K562 (cell line): ENCODE measurements around the gene RSPH9. TPM values are rescaled to one million over a fixed set of nuclear protein-coding genes. Genes with fewer than 3 reads are reported as not detected.
A peak's percentile ranks its signal among the peaks of the same experiment; 100 is the strongest.

Experiments used
- BRD9 ChIP-seq: fragments of 450-650 bp; IDR thresholded peaks from 2 replicates; pipeline ENCODE4 v1.6.1; 2018; ENCODE audit warnings: low read depth; ENCODE audit not compliant: partially characterized antibody
- CBX1 ChIP-seq: sonication (generic); IDR thresholded peaks from 2 replicates; pipeline ENCODE4 v1.6.1; 2016; ENCODE audit warnings: antibody characterized with exemption, low read depth, mild to moderate bottlenecking
- GABPB2 ChIP-seq: fragments of 250-450 bp; sonication (Bioruptor Pico); conservative IDR thresholded peaks from 2 replicates; pipeline ENCODE4 v1.5.1; 2021; ENCODE audit warnings: mild to moderate bottlenecking
- HMGN3 ChIP-seq: IDR thresholded peaks from 2 replicates; pipeline ENCODE4 v1.6.1; 2011; ENCODE audit warnings: borderline replicate concordance, low read depth, mild to moderate bottlenecking, mixed read lengths, low read length; ENCODE audit not compliant: insufficient read length; ENCODE audit errors: extremely low read depth
- MCM7 ChIP-seq, 2 experiments: fragments of 450-650 bp; IDR thresholded peaks; 2 replicates each; pipeline ENCODE4 v1.6.1; 2016 to 2018
- MTA2 ChIP-seq: fragments of 450-650 bp; IDR thresholded peaks from 2 replicates; pipeline ENCODE4 v1.6.1; 2016; ENCODE audit warnings: low read depth
- NRF1 ChIP-seq, 2 experiments: fragments of 450-650 bp; IDR thresholded peaks in 1 of 2; conservative IDR thresholded peaks in 1 of 2; 2 replicates each; pipeline ENCODE4 v1.6.1; 2014; ENCODE audit warnings: mild to moderate bottlenecking in 2 of 2
- SETDB1 ChIP-seq: IDR thresholded peaks from one replicate; pipeline ENCODE4 v1.6.1; 2012; ENCODE audit warnings: low read length, control low read depth, inconsistent platforms
- SMARCA5 ChIP-seq: fragments of 450-650 bp; IDR thresholded peaks from 2 replicates; pipeline ENCODE4 v1.6.1; 2016
- TFAM ChIP-seq: fragments of 250-450 bp; sonication (Bioruptor Pico); conservative IDR thresholded peaks from 2 replicates; pipeline ENCODE4 v1.5.0; 2021; ENCODE audit warnings: mild to moderate bottlenecking, moderate library complexity
- XRCC3 ChIP-seq: fragments of 450-650 bp; IDR thresholded peaks from 2 replicates; pipeline ENCODE4 v1.6.1; 2017; ENCODE audit warnings: mild to moderate bottlenecking, moderate library complexity
- ZNF224 ChIP-seq: sonication (generic); formaldehyde crosslinking; IDR thresholded peaks from 2 replicates; pipeline ENCODE4 v1.8.0; 2022; ENCODE audit warnings: mild to moderate bottlenecking, missing genetic modification reagents
- ZNF3 ChIP-seq: fragments of 250-450 bp; sonication (Bioruptor Pico); IDR thresholded peaks from 2 replicates; pipeline ENCODE4 v1.5.0; 2021; ENCODE audit warnings: mild to moderate bottlenecking, moderate library complexity
- ZNF717 ChIP-seq: fragments of 250-450 bp; sonication (Bioruptor Pico); IDR thresholded peaks from 2 replicates; pipeline ENCODE4 v1.5.0; 2021
- ZNF76 ChIP-seq: fragments of 250-450 bp; sonication (Bioruptor Pico); IDR thresholded peaks from 2 replicates; pipeline ENCODE4 v1.4.0; 2020; ENCODE audit warnings: mild to moderate bottlenecking, moderate library complexity, borderline replicate concordance
- ZNF785 ChIP-seq: fragments of 250-450 bp; sonication (Bioruptor Pico); IDR thresholded peaks from 2 replicates; pipeline ENCODE4 v1.4.0; 2020; ENCODE audit warnings: mild to moderate bottlenecking
- polyA plus RNA-seq, 8 experiments: library from polyadenylated mRNA; depleted of rRNA in 4 of 8; stranded (reverse) in 5 of 8; unstranded in 3 of 8; fragments of >200 nt; fragmentation: Nextera tagmentation in 2 of 8; fragmentation: Illumina TruSeq in 1 of 8; extraction: Ambion mirVana in 2 of 8; extraction: Trizol in 1 of 8; gene quantifications; 2 replicates each; pipeline versions ENCODE4 v1.2.1 to v1.2.3, GENCODE V29; 2011 to 2014; ENCODE audit warnings: inconsistent platforms in 1 of 8, missing spikeins in 1 of 8
- total RNA-seq, 7 experiments: library from RNA; depleted of rRNA in 6 of 7; stranded (reverse); fragments of >200 nt in 6 of 7; fragmentation: Illumina TruSeq in 2 of 7; extraction: Trizol in 2 of 7; gene quantifications; 2 replicates each; pipeline versions ENCODE4 v1.2.1 to v1.2.3, GENCODE V29; 2011 to 2021; ENCODE audit warnings: low replicate concordance in 1 of 7
- TF ChIP-seq, protein P1 (sequence below): fragments of 450-650 bp; IDR thresholded peaks from 2 replicates; pipeline ENCODE4 v1.6.1; 2016; ENCODE audit warnings: mild to moderate bottlenecking
- TF ChIP-seq, protein P2 (sequence below): sonication (generic); formaldehyde crosslinking; IDR thresholded peaks from 2 replicates; pipeline ENCODE4 v1.8.0; 2023; ENCODE audit warnings: mild to moderate bottlenecking, missing genetic modification reagents
- TF ChIP-seq, protein P3 (sequence below): IDR thresholded peaks from 2 replicates; pipeline ENCODE4 v1.6.1; 2016; ENCODE audit warnings: missing genetic modification characterization, missing compliant biosample characterization
- TF ChIP-seq, protein P4 (sequence below), 3 experiments: IDR thresholded peaks in 2 of 3; conservative IDR thresholded peaks in 1 of 3; 2 replicates each; pipeline ENCODE4 v1.5.1; 2011 to 2012; ENCODE audit warnings: low read length in 3 of 3, mild to moderate bottlenecking in 3 of 3, control low read depth in 2 of 3, improper control_type of control experiment in 1 of 3, inconsistent platforms in 1 of 3, low read depth in 1 of 3, mixed read lengths in 1 of 3, moderate library complexity in 1 of 3; ENCODE audit not compliant: insufficient read depth in 2 of 3
- TF ChIP-seq, protein P5 (sequence below): fragments of 250-450 bp; sonication (Bioruptor Pico); IDR thresholded peaks from 2 replicates; pipeline ENCODE4 v1.9.0; 2021; ENCODE audit warnings: mild to moderate bottlenecking, inconsistent platforms

Gene RSPH9
- total and polyA plus RNA-seq, 9 of the 15 experiments (the other 6 are each of a cell fraction or from before 2014, with no cell fraction given), result 0.05 to 0.60 (median 0.39) TPM; not detected in 6

DNA sequence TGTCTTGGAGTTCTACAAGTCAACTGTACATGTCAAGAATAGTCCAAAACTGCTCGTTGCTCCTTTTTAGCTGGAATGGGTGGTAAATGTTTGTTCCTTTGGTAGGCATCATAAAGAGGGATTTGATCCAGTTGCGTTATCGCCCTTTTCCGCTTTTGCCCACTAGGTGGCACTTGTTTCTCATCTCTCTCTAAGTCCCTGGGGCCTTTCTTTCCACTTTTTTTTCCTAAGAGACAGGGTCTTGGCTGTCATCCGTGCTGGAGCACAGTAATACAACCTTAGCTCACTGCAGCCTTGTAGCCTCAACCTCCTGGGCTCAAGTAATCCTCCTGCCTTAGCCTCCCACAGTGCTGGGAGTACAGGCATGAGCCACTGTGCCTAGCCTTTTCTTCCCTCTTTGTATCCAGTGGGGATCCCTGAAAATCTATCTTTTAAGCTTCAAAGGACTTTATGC is 36.5 kb upstream of the RSPH9 start (continued):
- TF ChIP-seq, protein P1, sequence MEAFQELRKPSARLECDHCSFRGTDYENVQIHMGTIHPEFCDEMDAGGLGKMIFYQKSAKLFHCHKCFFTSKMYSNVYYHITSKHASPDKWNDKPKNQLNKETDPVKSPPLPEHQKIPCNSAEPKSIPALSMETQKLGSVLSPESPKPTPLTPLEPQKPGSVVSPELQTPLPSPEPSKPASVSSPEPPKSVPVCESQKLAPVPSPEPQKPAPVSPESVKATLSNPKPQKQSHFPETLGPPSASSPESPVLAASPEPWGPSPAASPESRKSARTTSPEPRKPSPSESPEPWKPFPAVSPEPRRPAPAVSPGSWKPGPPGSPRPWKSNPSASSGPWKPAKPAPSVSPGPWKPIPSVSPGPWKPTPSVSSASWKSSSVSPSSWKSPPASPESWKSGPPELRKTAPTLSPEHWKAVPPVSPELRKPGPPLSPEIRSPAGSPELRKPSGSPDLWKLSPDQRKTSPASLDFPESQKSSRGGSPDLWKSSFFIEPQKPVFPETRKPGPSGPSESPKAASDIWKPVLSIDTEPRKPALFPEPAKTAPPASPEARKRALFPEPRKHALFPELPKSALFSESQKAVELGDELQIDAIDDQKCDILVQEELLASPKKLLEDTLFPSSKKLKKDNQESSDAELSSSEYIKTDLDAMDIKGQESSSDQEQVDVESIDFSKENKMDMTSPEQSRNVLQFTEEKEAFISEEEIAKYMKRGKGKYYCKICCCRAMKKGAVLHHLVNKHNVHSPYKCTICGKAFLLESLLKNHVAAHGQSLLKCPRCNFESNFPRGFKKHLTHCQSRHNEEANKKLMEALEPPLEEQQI, result 0 out of 2 replicates have a peak, but pooled peaks have one; percentile 16
- TF ChIP-seq SETDB1 (no peak), BRD9 (peak; percentile 81), ZNF3 (CRISPR knock-in tag) (no peak), TFAM (no peak), GABPB2 (CRISPR knock-in tag) (no peak), CBX1 (no peak), NRF1 (conservative IDR thresholded peaks at IDR 0.05 in 1 of 2, IDR thresholded peaks at IDR 0.05 in 1 of 2) (no peak; a peak in 1 of 4 replicates), ZNF717 (CRISPR knock-in tag) (no peak), ZNF785 (CRISPR knock-in tag) (no peak), ZNF76 (CRISPR knock-in tag) (no peak), XRCC3 (no peak), MTA2 (no peak), MCM7 (IDR thresholded peaks at IDR 0.05) (no peak), HMGN3 (no peak), SMARCA5 (0 out of 2 replicates have a peak, but pooled peaks have one; percentile 56), ZNF224 (no peak)
- TF ChIP-seq, protein P2, sequence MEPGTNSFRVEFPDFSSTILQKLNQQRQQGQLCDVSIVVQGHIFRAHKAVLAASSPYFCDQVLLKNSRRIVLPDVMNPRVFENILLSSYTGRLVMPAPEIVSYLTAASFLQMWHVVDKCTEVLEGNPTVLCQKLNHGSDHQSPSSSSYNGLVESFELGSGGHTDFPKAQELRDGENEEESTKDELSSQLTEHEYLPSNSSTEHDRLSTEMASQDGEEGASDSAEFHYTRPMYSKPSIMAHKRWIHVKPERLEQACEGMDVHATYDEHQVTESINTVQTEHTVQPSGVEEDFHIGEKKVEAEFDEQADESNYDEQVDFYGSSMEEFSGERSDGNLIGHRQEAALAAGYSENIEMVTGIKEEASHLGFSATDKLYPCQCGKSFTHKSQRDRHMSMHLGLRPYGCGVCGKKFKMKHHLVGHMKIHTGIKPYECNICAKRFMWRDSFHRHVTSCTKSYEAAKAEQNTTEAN (CRISPR knock-in tag), result no peak
- TF ChIP-seq, protein P3, sequence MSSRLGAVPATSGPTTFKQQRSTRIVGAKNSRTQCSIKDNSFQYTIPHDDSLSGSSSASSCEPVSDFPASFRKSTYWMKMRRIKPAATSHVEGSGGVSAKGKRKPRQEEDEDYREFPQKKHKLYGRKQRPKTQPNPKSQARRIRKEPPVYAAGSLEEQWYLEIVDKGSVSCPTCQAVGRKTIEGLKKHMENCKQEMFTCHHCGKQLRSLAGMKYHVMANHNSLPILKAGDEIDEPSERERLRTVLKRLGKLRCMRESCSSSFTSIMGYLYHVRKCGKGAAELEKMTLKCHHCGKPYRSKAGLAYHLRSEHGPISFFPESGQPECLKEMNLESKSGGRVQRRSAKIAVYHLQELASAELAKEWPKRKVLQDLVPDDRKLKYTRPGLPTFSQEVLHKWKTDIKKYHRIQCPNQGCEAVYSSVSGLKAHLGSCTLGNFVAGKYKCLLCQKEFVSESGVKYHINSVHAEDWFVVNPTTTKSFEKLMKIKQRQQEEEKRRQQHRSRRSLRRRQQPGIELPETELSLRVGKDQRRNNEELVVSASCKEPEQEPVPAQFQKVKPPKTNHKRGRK (tag), result no peak
- TF ChIP-seq, protein P4, sequence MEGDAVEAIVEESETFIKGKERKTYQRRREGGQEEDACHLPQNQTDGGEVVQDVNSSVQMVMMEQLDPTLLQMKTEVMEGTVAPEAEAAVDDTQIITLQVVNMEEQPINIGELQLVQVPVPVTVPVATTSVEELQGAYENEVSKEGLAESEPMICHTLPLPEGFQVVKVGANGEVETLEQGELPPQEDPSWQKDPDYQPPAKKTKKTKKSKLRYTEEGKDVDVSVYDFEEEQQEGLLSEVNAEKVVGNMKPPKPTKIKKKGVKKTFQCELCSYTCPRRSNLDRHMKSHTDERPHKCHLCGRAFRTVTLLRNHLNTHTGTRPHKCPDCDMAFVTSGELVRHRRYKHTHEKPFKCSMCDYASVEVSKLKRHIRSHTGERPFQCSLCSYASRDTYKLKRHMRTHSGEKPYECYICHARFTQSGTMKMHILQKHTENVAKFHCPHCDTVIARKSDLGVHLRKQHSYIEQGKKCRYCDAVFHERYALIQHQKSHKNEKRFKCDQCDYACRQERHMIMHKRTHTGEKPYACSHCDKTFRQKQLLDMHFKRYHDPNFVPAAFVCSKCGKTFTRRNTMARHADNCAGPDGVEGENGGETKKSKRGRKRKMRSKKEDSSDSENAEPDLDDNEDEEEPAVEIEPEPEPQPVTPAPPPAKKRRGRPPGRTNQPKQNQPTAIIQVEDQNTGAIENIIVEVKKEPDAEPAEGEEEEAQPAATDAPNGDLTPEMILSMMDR (IDR thresholded peaks at IDR 0.05 in 2 of 3, conservative IDR thresholded peaks at IDR 0.05 in 1 of 3; ENCODE audit: insufficient read depth in 2 of 3, low read depth in 1 of 3, low read length in 3 of 3), result peak; percentile 73 to 90 (median 87)
- TF ChIP-seq, protein P5, sequence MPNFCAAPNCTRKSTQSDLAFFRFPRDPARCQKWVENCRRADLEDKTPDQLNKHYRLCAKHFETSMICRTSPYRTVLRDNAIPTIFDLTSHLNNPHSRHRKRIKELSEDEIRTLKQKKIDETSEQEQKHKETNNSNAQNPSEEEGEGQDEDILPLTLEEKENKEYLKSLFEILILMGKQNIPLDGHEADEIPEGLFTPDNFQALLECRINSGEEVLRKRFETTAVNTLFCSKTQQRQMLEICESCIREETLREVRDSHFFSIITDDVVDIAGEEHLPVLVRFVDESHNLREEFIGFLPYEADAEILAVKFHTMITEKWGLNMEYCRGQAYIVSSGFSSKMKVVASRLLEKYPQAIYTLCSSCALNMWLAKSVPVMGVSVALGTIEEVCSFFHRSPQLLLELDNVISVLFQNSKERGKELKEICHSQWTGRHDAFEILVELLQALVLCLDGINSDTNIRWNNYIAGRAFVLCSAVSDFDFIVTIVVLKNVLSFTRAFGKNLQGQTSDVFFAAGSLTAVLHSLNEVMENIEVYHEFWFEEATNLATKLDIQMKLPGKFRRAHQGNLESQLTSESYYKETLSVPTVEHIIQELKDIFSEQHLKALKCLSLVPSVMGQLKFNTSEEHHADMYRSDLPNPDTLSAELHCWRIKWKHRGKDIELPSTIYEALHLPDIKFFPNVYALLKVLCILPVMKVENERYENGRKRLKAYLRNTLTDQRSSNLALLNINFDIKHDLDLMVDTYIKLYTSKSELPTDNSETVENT (CRISPR knock-in tag), result no peak
